Tibial artery (tissue), 4 donors: Measurements from ENCODE around the gene PPP1R3F.

ENCODE experiments used
- DNase-seq, 2 donors: peaks; one replicate each; pipeline ENCODE4 v3.0.0-alpha.2; 2019
- H3K27ac ChIP-seq, 2 donors: fragments of 200-600 bp; sonication (generic) in 1 of 2; 1 replicate in 1 of 2; 2 replicates in 1 of 2; pipeline ENCODE4 v1.5.1; 2018 to 2019; ENCODE audit warnings: mild to moderate bottlenecking in 1 of 2
- H3K27me3 ChIP-seq, 2 donors: fragments of 200-600 bp; sonication (generic) in 1 of 2; one replicate each; pipeline versions ENCODE4 v1.5.1 to v1.6.0; 2016 to 2019
- H3K36me3 ChIP-seq, 3 donors: fragments of 200-600 bp; sonication (generic) in 2 of 3; one replicate each; pipeline ENCODE4 v1.5.1; 2016 to 2019; ENCODE audit warnings: mild to moderate bottlenecking in 2 of 3
- H3K4me1 ChIP-seq, 4 donors: fragments of 200-600 bp; sonication (generic) in 2 of 4; 1 replicate in 3 of 4; 2 replicates in 1 of 4; pipeline ENCODE4 v1.5.1; 2016 to 2019
- H3K4me3 ChIP-seq, 2 donors: fragments of 200-600 bp; sonication (generic) in 1 of 2; 1 replicate in 1 of 2; 2 replicates in 1 of 2; pipeline ENCODE4 v1.5.1; 2018 to 2019; ENCODE audit warnings: mild to moderate bottlenecking in 2 of 2
- H3K9me3 ChIP-seq, 3 donors: fragments of 200-600 bp; sonication (generic) in 1 of 3; one replicate each; pipeline ENCODE4 v1.5.1; 2016 to 2019
- intact Hi-C: fragments of 100-400 bp; cut with DNase I; formaldehyde crosslinking; loops from one replicate; pipeline ENCODE4 v1.15.0; 2023; ENCODE audit warnings: low total_unique reads
- TF ChIP-seq, protein P1 (sequence below), 2 experiments: fragments of 200-600 bp in 1 of 2; fragments of 450-650 bp in 1 of 2; IDR thresholded peaks; one replicate each; pipeline ENCODE4 v1.5.1; 2017 to 2019; ENCODE audit warnings: antibody characterized with exemption in 2 of 2, mild to moderate bottlenecking in 1 of 2, moderate library complexity in 1 of 2

The PPP1R3F gene

DNA sequence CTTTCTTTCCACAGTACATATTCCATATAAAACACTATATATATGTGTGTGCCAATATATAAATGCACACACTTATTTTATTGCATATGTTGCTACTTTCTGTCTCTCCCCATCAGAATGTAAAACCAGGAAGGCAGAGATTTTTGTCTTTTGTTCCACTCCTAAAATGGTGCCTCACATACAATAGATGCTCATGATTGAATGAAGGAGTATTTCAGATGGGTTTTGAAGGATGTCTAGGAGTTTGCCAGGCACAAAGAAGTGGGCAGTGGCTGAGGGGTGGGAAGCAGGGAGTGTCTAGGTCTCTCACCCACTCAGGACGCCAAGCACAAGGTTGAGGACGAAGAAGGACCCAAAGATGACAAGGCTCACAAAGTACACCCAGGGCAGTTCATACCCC is 41.9 kb upstream of the PPP1R3F start:
- Histone ChIP-seq H3K4me1 (no peaks in the 10 kb centered on the region), H3K9me3 (no peaks in the 10 kb centered on the region), H3K27me3 (no peaks in the 10 kb centered on the region), H3K27ac (no peak overlapping the region), H3K4me3 (no peak overlapping the region), H3K36me3 (no peaks in the 10 kb centered on the region)
- TF ChIP-seq, protein P1, sequence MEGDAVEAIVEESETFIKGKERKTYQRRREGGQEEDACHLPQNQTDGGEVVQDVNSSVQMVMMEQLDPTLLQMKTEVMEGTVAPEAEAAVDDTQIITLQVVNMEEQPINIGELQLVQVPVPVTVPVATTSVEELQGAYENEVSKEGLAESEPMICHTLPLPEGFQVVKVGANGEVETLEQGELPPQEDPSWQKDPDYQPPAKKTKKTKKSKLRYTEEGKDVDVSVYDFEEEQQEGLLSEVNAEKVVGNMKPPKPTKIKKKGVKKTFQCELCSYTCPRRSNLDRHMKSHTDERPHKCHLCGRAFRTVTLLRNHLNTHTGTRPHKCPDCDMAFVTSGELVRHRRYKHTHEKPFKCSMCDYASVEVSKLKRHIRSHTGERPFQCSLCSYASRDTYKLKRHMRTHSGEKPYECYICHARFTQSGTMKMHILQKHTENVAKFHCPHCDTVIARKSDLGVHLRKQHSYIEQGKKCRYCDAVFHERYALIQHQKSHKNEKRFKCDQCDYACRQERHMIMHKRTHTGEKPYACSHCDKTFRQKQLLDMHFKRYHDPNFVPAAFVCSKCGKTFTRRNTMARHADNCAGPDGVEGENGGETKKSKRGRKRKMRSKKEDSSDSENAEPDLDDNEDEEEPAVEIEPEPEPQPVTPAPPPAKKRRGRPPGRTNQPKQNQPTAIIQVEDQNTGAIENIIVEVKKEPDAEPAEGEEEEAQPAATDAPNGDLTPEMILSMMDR (IDR thresholded peaks at IDR 0.05): no peak
- intact Hi-C loops: no loop called here
- no peak for DNase-seq

DNA sequence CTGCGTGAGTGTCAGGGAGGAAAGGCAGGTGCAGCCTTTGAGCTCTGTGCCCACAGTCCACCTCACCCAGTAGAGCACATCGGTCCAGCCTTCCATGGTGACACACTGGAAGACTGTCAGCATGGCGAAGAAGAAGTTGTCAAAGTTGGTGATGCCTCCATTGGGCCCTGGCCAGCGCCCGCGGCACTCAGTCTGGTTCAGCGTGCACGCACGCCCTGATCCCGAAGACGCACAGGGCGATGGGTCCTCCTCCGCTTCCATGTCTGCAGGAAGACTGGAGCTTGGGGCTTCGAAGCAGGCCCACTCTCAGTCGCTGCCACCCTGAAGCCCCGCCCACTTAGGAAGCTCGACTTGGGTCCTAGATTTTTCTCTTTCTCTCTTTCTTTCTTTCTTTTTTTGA is 41.4 kb upstream of the PPP1R3F start:
- intact Hi-C loops: no loop called here

DNA sequence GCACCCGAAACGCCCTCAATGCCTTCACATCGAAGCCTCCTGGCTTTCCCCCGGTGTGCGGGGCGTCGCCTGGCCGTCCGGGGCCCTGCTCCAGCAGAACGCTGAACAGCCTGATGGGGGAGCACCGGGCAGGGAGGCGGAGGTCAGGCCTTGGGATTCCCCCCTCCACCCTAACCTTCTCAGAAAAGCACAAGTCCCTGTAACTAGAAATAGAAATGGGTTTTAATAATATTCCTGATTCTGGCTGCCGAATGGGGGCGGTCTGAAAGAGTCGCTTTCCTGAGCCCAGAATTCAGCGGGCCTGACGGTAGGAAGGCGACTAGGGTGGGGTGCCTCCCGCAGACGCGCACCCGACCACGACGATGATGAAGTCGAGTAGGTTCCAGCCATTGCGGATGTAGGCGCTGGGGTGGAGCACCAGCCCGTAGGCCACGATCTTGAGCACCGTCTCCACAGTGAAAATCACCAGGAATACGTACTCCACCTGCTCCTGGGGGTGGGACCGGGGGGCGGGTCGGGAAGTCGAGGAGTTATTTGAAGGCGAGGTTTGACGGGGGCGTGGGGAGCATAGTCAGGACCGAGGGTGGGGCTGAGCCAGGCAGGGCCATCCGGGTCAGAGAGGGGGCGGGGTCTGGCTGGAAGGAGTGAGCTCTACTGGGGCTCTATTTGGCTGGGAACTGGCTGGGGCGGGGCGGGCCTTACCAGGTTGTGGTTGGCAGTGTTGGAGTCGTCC is 38.9 kb upstream of the PPP1R3F start:
- intact Hi-C loops: no loop called here
- DNase-seq: peak; percentile 54 to 68
- H3K9me3 ChIP-seq: no peaks in the 10 kb centered on the region
- TF ChIP-seq, protein P1 (IDR thresholded peaks at IDR 0.05): no peak
- no peaks in the 10 kb centered on the region for H3K36me3 ChIP-seq
- peaks cover 0 to 8% (median 0%) of the 10 kb centered on the region in 4 donors for H3K4me1 ChIP-seq
- no peaks in the 10 kb centered on the region for H3K27me3 ChIP-seq
- peak overlapping the region in 1 of 2 donors; percentile 29 for H3K27ac ChIP-seq
- H3K4me3 ChIP-seq: peak overlapping the region; percentile 36 to 42

More for the DNA sequence above, 41.4 kb upstream of the PPP1R3F start:
- DNase-seq: no peak
- Histone ChIP-seq H3K36me3 (no peaks in the 10 kb centered on the region), H3K4me3 (no peak overlapping the region), H3K4me1 (no peaks in the 10 kb centered on the region), H3K27me3 (no peaks in the 10 kb centered on the region), H3K27ac (no peak overlapping the region), H3K9me3 (no peaks in the 10 kb centered on the region)
- TF ChIP-seq, protein P1 (IDR thresholded peaks at IDR 0.05): no peak

DNA sequence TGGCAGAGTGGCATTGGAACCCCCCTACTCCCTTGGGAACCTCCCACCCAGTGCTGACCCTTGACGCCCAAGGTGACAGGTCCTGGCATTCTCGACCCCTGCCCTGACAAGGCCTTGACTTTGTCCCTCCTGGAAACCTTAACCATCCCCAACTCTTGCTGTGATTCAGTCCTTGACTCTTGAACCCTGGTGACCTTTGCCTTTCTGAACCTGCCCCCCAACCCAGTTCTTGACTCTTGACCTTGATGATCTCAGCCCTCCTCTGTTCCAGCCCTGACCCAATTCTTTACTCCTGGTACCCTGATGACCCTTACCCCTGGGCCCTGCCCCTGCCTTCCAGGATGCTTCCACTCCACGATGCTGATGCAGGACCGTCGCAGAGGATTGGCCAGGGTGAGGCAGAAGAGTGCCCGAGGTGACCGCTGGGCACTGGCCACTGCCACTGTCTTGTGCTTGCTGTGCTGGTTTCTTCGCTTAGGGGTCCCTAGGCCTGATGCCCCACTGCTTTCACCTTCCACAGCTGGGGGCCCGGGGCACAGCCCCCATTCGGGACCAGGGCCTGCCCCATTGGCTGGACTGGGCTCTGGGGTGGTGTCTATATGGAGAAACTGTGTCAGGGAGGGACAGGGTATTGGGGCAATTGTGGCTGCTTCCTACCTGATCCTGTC is 38.1 kb upstream of the PPP1R3F start:
- no peak overlapping the region for H3K4me3 ChIP-seq
- DNase-seq: no peak
- H3K27me3 ChIP-seq: no peaks in the 10 kb centered on the region
- H3K36me3 ChIP-seq: no peaks in the 10 kb centered on the region
- intact Hi-C loops: no loop called here
- TF ChIP-seq, protein P1 (IDR thresholded peaks at IDR 0.05): no peak
- peaks cover 0 to 14% (median 0%) of the 10 kb centered on the region in 4 donors for H3K4me1 ChIP-seq
- no peaks in the 10 kb centered on the region for H3K9me3 ChIP-seq
- no peak overlapping the region for H3K27ac ChIP-seq

DNA sequence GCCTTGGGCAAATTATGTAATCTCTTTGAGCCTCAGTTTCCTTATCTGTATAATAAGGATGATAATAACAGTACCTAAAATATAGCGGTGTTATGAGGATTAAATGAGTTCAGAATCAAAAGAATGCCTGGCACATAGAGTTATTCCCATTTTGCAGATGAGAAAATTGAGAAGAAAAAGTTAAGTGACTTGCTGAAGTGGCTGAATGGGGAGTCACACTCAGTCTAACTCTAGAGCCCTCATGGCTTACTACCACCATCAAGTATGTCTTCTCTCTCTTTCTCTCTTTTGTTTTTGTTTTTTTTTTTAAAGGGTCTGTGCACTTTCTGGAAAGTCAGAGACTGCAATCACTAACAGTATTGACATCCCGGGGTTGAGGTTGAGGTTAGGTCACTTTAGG is 37.1 kb upstream of the PPP1R3F start:
- H3K4me1 ChIP-seq: peaks cover 0 to 20% (median 0%) of the 10 kb centered on the region in 4 donors
- no peaks in the 10 kb centered on the region for H3K36me3 ChIP-seq
- no peaks in the 10 kb centered on the region for H3K27me3 ChIP-seq
- no peak for DNase-seq
- H3K9me3 ChIP-seq: no peaks in the 10 kb centered on the region
- H3K27ac ChIP-seq: no peak overlapping the region
- H3K4me3 ChIP-seq: no peak overlapping the region
- intact Hi-C loops: no loop called here
- TF ChIP-seq, protein P1 (IDR thresholded peaks at IDR 0.05): no peak
